Measurements from ENCODE around the gene SPEM3. TPM values are rescaled to one million over a fixed set of nuclear protein-coding genes. Genes with fewer than 3 reads are reported as not detected.
"Not testable (repeated sequence)": the region's sequence is repeated elsewhere in the genome, so short reads cannot be mapped to it uniquely, and the experiment has no call there.

Gene SPEM3
- total RNA-seq, 1 donor: not detected

- no peak for TF ChIP-seq CTCF (IDR thresholded peaks at IDR 0.05; ENCODE audit: extremely low read depth, low read depth, low read length)
- peaks cover 53% of the 10 kb centered on the region for H4K20me1 ChIP-seq (ENCODE audit: insufficient read depth, low read length)
- peaks cover 78% of the 10 kb centered on the region for H3K79me2 ChIP-seq (ENCODE audit: insufficient read depth, low read length)
Observed at GRCh38 chr17:7468804-7469389, 40.2 kb downstream of the SPEM3 start.

GRCh38 chr17:7469843-7470242 lies 41.2 kb downstream of the SPEM3 start:
- peaks cover 10% of the 10 kb centered on the region for H3K4me1 ChIP-seq (ENCODE audit: insufficient read depth, low read length)
- H3K27ac ChIP-seq (ENCODE audit: low read depth, low read length); DNase-seq (ENCODE audit: insufficient read length, low spot score, missing footprints); H3K9me3 ChIP-seq (ENCODE audit: low read depth, low read length); H3K27me3 ChIP-seq (ENCODE audit: insufficient read depth, low read length); H2AFZ ChIP-seq (ENCODE audit: low read length); H3K4me2 ChIP-seq (ENCODE audit: insufficient read depth, low read length); H3K4me3 ChIP-seq (ENCODE audit: insufficient read depth, low read length): not testable (repeated sequence)
- peaks cover 86% of the 10 kb centered on the region for H3K79me2 ChIP-seq (ENCODE audit: insufficient read depth, low read length)
- peaks cover 61% of the 10 kb centered on the region for H4K20me1 ChIP-seq (ENCODE audit: insufficient read depth, low read length)
- peaks cover 16% of the 10 kb centered on the region for H3K36me3 ChIP-seq (ENCODE audit: insufficient read depth, low read length)

More at GRCh38 chr17:7468804-7469389, 40.2 kb downstream of the SPEM3 start:
- H3K4me3 ChIP-seq (ENCODE audit: insufficient read depth, low read length): no peak overlapping the region
- H3K4me1 ChIP-seq (ENCODE audit: insufficient read depth, low read length): peaks cover 10% of the 10 kb centered on the region
- no peaks in the 10 kb centered on the region for H3K9me3 ChIP-seq (ENCODE audit: low read depth, low read length)
- no peaks in the 10 kb centered on the region for H3K27me3 ChIP-seq (ENCODE audit: insufficient read depth, low read length)
- H2AFZ ChIP-seq (ENCODE audit: low read length): no peak overlapping the region
- H3K27ac ChIP-seq (ENCODE audit: low read depth, low read length): no peak overlapping the region
- DNase-seq (ENCODE audit: insufficient read length, low spot score, missing footprints): no peak
- H3K36me3 ChIP-seq (ENCODE audit: insufficient read depth, low read length): peaks cover 17% of the 10 kb centered on the region
- no peak overlapping the region for H3K4me2 ChIP-seq (ENCODE audit: insufficient read depth, low read length)

- H3K36me3 ChIP-seq (ENCODE audit: insufficient read depth, low read length): peaks cover 15% of the 10 kb centered on the region
- not testable (repeated sequence) for H3K4me2 ChIP-seq (ENCODE audit: insufficient read depth, low read length); H3K9me3 ChIP-seq (ENCODE audit: low read depth, low read length); DNase-seq (ENCODE audit: insufficient read length, low spot score, missing footprints); H3K27ac ChIP-seq (ENCODE audit: low read depth, low read length); H3K27me3 ChIP-seq (ENCODE audit: insufficient read depth, low read length); H3K4me3 ChIP-seq (ENCODE audit: insufficient read depth, low read length); H2AFZ ChIP-seq (ENCODE audit: low read length)
- H3K4me1 ChIP-seq (ENCODE audit: insufficient read depth, low read length): peaks cover 10% of the 10 kb centered on the region
- H4K20me1 ChIP-seq (ENCODE audit: insufficient read depth, low read length): peaks cover 67% of the 10 kb centered on the region
- H3K79me2 ChIP-seq (ENCODE audit: insufficient read depth, low read length): peaks cover 91% of the 10 kb centered on the region
Observed at GRCh38 chr17:7470457-7470973, 41.9 kb downstream of the SPEM3 start.

- Histone ChIP-seq H3K9me3 (ENCODE audit: low read depth, low read length) (no peaks in the 10 kb centered on the region), H3K36me3 (ENCODE audit: insufficient read depth, low read length) (peaks cover 11% of the 10 kb centered on the region), H3K27ac (ENCODE audit: low read depth, low read length) (no peak overlapping the region), H3K4me3 (ENCODE audit: insufficient read depth, low read length) (no peak overlapping the region), H3K27me3 (ENCODE audit: insufficient read depth, low read length) (no peaks in the 10 kb centered on the region), H4K20me1 (ENCODE audit: insufficient read depth, low read length) (peaks cover 70% of the 10 kb centered on the region), H3K4me1 (ENCODE audit: insufficient read depth, low read length) (peaks cover 17% of the 10 kb centered on the region), H2AFZ (ENCODE audit: low read length) (no peak overlapping the region), H3K79me2 (ENCODE audit: insufficient read depth, low read length) (peaks cover 91% of the 10 kb centered on the region), H3K4me2 (ENCODE audit: insufficient read depth, low read length) (no peak overlapping the region)
- DNase-seq (ENCODE audit: insufficient read length, low spot score, missing footprints): no peak
- TF ChIP-seq CTCF (IDR thresholded peaks at IDR 0.05; ENCODE audit: extremely low read depth, low read depth, low read length): no peak
Observed at GRCh38 chr17:7471729-7472128, 43.1 kb downstream of the SPEM3 start.

- not testable (repeated sequence) for H3K27ac ChIP-seq (ENCODE audit: low read depth, low read length); H3K36me3 ChIP-seq (ENCODE audit: insufficient read depth, low read length); H3K9me3 ChIP-seq (ENCODE audit: low read depth, low read length); H3K4me3 ChIP-seq (ENCODE audit: insufficient read depth, low read length); DNase-seq (ENCODE audit: insufficient read length, low spot score, missing footprints); H2AFZ ChIP-seq (ENCODE audit: low read length); H3K27me3 ChIP-seq (ENCODE audit: insufficient read depth, low read length); H3K4me2 ChIP-seq (ENCODE audit: insufficient read depth, low read length)
- peaks cover 61% of the 10 kb centered on the region for H4K20me1 ChIP-seq (ENCODE audit: insufficient read depth, low read length)
- H3K79me2 ChIP-seq (ENCODE audit: insufficient read depth, low read length): peaks cover 94% of the 10 kb centered on the region
- peaks cover 29% of the 10 kb centered on the region for H3K4me1 ChIP-seq (ENCODE audit: insufficient read depth, low read length)
Observed at GRCh38 chr17:7474767-7475166, 46.1 kb downstream of the SPEM3 start.
